ENCODE data around the gene EHMT1. TPM values are rescaled to one million over a fixed set of nuclear protein-coding genes. Genes with fewer than 3 reads are reported as not detected.
A peak's percentile ranks its signal among the peaks of the same experiment; 100 is the strongest.

Gene EHMT1
- total and polyA plus RNA-seq, 2 donors from 2014 or later = 15.8 to 92.9 TPM

DNA sequence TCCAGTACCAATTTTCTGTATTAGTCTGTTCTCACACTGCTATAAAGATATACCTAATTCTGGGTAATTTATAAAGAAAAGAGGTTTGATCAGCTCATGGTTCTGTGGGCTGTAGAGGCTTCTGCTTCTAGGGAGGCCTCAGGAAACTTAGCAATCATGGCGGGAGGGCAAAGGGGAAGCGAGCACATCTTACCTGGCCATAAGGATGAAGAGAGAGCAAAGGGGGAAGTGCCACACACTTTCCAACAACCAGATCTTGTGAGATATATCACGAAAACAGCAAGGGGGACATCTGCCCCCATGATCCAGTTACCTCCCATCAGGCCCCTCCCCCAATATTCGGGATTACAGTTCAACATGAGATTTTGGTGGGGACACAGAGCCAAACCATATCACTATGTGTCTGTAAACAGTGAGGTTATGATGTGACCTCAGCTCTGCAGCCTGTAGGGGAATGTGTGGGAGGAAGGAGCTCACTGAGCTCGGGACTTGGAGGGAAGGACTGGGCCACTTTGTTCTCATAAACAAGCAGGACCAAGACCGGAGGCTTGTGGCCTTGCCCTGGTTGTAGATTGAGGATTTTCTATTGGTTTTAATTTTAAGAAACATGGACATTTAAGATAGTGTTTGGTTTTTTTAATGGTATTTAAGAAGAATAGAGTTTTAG is 85.2 kb downstream of the EHMT1 start:
- DNase-seq (no peak), FAIRE-seq (no peak)
- no peak overlapping the region for H3K9ac ChIP-seq (ENCODE audit: low read length in 3 of 3)
- no peak overlapping the region for H3K27ac ChIP-seq (ENCODE audit: low read depth in 2 of 2, low read length in 2 of 2)
- no peaks in the 10 kb centered on the region for H3K27me3 ChIP-seq (ENCODE audit: control insufficient read depth, insufficient read depth, low read length)
- intact Hi-C loops (cut with DNase I) = no loop called here
- H3K4me3 ChIP-seq (ENCODE audit: low read length in 3 of 3) = no peak overlapping the region
- H3K9me3 ChIP-seq (ENCODE audit: control insufficient read depth in 2 of 3, insufficient read depth in 1 of 3, low read length in 3 of 3) = no peaks in the 10 kb centered on the region
- TF ChIP-seq, protein P1, sequence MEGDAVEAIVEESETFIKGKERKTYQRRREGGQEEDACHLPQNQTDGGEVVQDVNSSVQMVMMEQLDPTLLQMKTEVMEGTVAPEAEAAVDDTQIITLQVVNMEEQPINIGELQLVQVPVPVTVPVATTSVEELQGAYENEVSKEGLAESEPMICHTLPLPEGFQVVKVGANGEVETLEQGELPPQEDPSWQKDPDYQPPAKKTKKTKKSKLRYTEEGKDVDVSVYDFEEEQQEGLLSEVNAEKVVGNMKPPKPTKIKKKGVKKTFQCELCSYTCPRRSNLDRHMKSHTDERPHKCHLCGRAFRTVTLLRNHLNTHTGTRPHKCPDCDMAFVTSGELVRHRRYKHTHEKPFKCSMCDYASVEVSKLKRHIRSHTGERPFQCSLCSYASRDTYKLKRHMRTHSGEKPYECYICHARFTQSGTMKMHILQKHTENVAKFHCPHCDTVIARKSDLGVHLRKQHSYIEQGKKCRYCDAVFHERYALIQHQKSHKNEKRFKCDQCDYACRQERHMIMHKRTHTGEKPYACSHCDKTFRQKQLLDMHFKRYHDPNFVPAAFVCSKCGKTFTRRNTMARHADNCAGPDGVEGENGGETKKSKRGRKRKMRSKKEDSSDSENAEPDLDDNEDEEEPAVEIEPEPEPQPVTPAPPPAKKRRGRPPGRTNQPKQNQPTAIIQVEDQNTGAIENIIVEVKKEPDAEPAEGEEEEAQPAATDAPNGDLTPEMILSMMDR (IDR thresholded peaks at IDR 0.05; ENCODE audit: borderline replicate concordance, extremely low read depth, insufficient read depth) = no peak
- H3K36me3 ChIP-seq (ENCODE audit: control insufficient read depth in 2 of 3, insufficient read depth in 3 of 3, low read length in 3 of 3) = no peaks in the 10 kb centered on the region
- H3K4me1 ChIP-seq (ENCODE audit: control insufficient read depth in 2 of 3, insufficient read depth in 2 of 3, low read depth in 1 of 3, low read length in 3 of 3) = peaks cover 3 to 10% (median 5%) of the 10 kb centered on the region in 3 donors

DNA sequence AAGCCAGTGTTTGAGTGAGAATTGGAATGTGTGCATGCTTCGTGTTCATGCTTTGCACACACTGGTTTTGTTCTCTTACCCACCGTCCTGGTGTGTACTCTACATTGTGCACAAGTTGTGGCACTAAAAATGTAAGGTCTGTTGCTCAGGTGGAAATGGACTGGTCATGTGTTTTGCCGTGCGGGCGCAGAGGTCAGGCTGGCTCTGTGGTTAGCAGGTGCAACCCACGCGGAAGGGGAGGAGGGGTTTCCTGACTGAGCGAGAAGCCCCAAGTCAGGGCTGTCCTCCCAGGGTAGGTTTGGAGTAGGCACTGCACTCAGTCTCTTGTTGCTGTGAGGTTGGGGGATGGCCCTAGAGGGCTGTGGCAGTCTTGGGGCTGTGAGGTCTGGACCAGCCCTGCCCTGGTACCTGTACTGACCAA is 86.6 kb downstream of the EHMT1 start:
- FAIRE-seq (no peak), DNase-seq (peak; percentile 36 to 83 (median 51))

DNA sequence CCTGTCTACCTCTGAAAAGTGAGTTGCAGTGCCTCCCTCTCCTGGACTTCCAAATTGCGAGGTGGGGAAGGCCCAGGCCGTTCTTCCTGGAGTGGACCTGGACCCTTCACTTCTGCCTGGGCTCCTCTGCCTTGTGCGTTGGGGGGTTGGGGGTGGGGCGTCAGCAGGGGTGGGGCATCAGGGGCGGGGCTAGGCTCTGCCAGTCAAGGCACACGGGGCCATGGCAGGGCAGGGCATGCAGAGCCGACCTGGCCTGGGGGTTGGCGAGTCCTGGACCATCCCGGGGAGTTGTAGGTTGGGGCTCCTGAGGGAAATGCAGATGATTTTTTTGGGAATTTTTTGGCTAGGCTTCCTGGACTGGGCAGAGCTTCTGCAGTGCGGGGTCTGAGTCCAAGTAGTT is 87.1 kb downstream of the EHMT1 start:
- H3K4me1 ChIP-seq (ENCODE audit: control insufficient read depth in 2 of 3, insufficient read depth in 2 of 3, low read depth in 1 of 3, low read length in 3 of 3) = peaks cover 3 to 10% (median 5%) of the 10 kb centered on the region in 3 donors
- FAIRE-seq (no peak), DNase-seq (no peak)
- H3K9me3 ChIP-seq (ENCODE audit: control insufficient read depth in 2 of 3, insufficient read depth in 1 of 3, low read length in 3 of 3) = no peaks in the 10 kb centered on the region
- H3K9ac ChIP-seq (ENCODE audit: low read length in 3 of 3) = no peak overlapping the region
- TF ChIP-seq, protein P1 (IDR thresholded peaks at IDR 0.05; ENCODE audit: borderline replicate concordance, extremely low read depth, insufficient read depth) = no peak
- no peaks in the 10 kb centered on the region for H3K36me3 ChIP-seq (ENCODE audit: control insufficient read depth in 2 of 3, insufficient read depth in 3 of 3, low read length in 3 of 3)
- H3K27me3 ChIP-seq (ENCODE audit: control insufficient read depth, insufficient read depth, low read length) = no peaks in the 10 kb centered on the region
- H3K4me3 ChIP-seq (ENCODE audit: low read length in 3 of 3) = no peak overlapping the region
- no peak overlapping the region for H3K27ac ChIP-seq (ENCODE audit: low read depth in 2 of 2, low read length in 2 of 2)
- intact Hi-C loops (cut with DNase I) = no loop called here

More for the DNA sequence above, 86.6 kb downstream of the EHMT1 start:
- H3K27ac ChIP-seq (ENCODE audit: low read depth in 2 of 2, low read length in 2 of 2) = no peak overlapping the region
- no peaks in the 10 kb centered on the region for H3K27me3 ChIP-seq (ENCODE audit: control insufficient read depth, insufficient read depth, low read length)
- TF ChIP-seq, protein P1 (IDR thresholded peaks at IDR 0.05; ENCODE audit: borderline replicate concordance, extremely low read depth, insufficient read depth) = no peak
- no peak overlapping the region for H3K9ac ChIP-seq (ENCODE audit: low read length in 3 of 3)
- intact Hi-C loops (cut with DNase I) = no loop called here
- H3K36me3 ChIP-seq (ENCODE audit: control insufficient read depth in 2 of 3, insufficient read depth in 3 of 3, low read length in 3 of 3) = no peaks in the 10 kb centered on the region
- no peaks in the 10 kb centered on the region for H3K9me3 ChIP-seq (ENCODE audit: control insufficient read depth in 2 of 3, insufficient read depth in 1 of 3, low read length in 3 of 3)
- no peak overlapping the region for H3K4me3 ChIP-seq (ENCODE audit: low read length in 3 of 3)
- H3K4me1 ChIP-seq (ENCODE audit: control insufficient read depth in 2 of 3, insufficient read depth in 2 of 3, low read depth in 1 of 3, low read length in 3 of 3) = peaks cover 3 to 10% (median 5%) of the 10 kb centered on the region in 3 donors

Data from kidney (tissue), 14 donors.